ENCODE measurements around the gene OR10Z1. TPM values are rescaled to one million over a fixed set of nuclear protein-coding genes. Genes with fewer than 3 reads are reported as not detected.
A peak's percentile ranks its signal among the peaks of the same experiment; 100 is the strongest.

OR10Z1 gene
- total and polyA plus RNA-seq, 9 of the 15 experiments (the other 6 are each of a cell fraction or from before 2014, with no cell fraction given), result 0.01 to 0.94 (median 0.35) TPM; not detected in 5

DNA sequence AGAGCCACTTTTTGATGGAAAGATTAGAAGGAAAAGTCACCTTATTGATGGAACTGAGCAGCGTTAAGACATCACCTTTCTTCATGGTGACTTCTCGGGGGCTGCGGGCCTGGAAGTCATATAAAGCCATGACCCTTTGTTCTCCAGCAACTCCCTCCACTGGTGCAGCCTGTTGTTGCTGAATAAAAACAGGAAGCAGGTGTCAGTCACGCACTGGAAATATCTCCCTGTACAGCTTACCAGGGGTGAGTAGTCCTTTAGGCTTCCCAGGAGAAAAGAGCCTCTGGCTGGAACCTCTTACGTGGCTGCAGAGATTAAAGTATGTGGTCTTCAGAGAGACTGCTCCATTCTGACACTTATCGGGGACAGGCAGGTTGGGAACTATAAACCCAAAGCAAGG is 49.5 kb downstream of the OR10Z1 start (continued):
- TF ChIP-seq, protein P1, sequence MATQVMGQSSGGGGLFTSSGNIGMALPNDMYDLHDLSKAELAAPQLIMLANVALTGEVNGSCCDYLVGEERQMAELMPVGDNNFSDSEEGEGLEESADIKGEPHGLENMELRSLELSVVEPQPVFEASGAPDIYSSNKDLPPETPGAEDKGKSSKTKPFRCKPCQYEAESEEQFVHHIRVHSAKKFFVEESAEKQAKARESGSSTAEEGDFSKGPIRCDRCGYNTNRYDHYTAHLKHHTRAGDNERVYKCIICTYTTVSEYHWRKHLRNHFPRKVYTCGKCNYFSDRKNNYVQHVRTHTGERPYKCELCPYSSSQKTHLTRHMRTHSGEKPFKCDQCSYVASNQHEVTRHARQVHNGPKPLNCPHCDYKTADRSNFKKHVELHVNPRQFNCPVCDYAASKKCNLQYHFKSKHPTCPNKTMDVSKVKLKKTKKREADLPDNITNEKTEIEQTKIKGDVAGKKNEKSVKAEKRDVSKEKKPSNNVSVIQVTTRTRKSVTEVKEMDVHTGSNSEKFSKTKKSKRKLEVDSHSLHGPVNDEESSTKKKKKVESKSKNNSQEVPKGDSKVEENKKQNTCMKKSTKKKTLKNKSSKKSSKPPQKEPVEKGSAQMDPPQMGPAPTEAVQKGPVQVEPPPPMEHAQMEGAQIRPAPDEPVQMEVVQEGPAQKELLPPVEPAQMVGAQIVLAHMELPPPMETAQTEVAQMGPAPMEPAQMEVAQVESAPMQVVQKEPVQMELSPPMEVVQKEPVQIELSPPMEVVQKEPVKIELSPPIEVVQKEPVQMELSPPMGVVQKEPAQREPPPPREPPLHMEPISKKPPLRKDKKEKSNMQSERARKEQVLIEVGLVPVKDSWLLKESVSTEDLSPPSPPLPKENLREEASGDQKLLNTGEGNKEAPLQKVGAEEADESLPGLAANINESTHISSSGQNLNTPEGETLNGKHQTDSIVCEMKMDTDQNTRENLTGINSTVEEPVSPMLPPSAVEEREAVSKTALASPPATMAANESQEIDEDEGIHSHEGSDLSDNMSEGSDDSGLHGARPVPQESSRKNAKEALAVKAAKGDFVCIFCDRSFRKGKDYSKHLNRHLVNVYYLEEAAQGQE (IDR thresholded peaks at IDR 0.05; ENCODE audit: borderline replicate concordance), result peak; percentile 30; the same call in 1 of the 2 replicates
- TF ChIP-seq, protein P1 (CRISPR knock-in tag; IDR thresholded peaks at IDR 0.05; ENCODE audit: low read depth), result no peak
- TF ChIP-seq ZSCAN32 (CRISPR knock-in tag; IDR thresholded peaks at IDR 0.05) (no peak), RBFOX2 (IDR thresholded peaks at IDR 0.05; ENCODE audit: low read depth, low read length) (no peak), NFE2 (IDR thresholded peaks at IDR 0.05; ENCODE audit: low read depth) (no peak), DMBX1 (CRISPR knock-in tag; IDR thresholded peaks at IDR 0.05; ENCODE audit: borderline replicate concordance) (no peak), KLF16 (IDR thresholded peaks at IDR 0.05) (no peak), BDP1 (IDR thresholded peaks at IDR 0.05; ENCODE audit: insufficient read depth, insufficient read length) (no peak)
- TF ChIP-seq, protein P2, sequence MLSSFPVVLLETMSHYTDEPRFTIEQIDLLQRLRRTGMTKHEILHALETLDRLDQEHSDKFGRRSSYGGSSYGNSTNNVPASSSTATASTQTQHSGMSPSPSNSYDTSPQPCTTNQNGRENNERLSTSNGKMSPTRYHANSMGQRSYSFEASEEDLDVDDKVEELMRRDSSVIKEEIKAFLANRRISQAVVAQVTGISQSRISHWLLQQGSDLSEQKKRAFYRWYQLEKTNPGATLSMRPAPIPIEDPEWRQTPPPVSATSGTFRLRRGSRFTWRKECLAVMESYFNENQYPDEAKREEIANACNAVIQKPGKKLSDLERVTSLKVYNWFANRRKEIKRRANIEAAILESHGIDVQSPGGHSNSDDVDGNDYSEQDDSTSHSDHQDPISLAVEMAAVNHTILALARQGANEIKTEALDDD (IDR thresholded peaks at IDR 0.05), result no peak
- TF ChIP-seq, protein P3, sequence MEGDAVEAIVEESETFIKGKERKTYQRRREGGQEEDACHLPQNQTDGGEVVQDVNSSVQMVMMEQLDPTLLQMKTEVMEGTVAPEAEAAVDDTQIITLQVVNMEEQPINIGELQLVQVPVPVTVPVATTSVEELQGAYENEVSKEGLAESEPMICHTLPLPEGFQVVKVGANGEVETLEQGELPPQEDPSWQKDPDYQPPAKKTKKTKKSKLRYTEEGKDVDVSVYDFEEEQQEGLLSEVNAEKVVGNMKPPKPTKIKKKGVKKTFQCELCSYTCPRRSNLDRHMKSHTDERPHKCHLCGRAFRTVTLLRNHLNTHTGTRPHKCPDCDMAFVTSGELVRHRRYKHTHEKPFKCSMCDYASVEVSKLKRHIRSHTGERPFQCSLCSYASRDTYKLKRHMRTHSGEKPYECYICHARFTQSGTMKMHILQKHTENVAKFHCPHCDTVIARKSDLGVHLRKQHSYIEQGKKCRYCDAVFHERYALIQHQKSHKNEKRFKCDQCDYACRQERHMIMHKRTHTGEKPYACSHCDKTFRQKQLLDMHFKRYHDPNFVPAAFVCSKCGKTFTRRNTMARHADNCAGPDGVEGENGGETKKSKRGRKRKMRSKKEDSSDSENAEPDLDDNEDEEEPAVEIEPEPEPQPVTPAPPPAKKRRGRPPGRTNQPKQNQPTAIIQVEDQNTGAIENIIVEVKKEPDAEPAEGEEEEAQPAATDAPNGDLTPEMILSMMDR (IDR thresholded peaks at IDR 0.05 in 2 of 3, conservative IDR thresholded peaks at IDR 0.05 in 1 of 3; ENCODE audit: insufficient read depth in 2 of 3, low read depth in 1 of 3, low read length in 3 of 3), result peak in 1 of 3 experiments; percentile 8; a peak in 1 of 6 replicates

Measured in K562 (cell line).